Measurements from ENCODE around the gene CACNA1B. TPM values are rescaled to one million over a fixed set of nuclear protein-coding genes. Genes with fewer than 3 reads are reported as not detected.
"Not testable (repeated sequence)": the region's sequence is repeated elsewhere in the genome, so short reads cannot be mapped to it uniquely, and the experiment has no call there.

CACNA1B gene
- total RNA-seq, 2 donors from 2014 or later: 0.26 to 0.99 TPM

DNA sequence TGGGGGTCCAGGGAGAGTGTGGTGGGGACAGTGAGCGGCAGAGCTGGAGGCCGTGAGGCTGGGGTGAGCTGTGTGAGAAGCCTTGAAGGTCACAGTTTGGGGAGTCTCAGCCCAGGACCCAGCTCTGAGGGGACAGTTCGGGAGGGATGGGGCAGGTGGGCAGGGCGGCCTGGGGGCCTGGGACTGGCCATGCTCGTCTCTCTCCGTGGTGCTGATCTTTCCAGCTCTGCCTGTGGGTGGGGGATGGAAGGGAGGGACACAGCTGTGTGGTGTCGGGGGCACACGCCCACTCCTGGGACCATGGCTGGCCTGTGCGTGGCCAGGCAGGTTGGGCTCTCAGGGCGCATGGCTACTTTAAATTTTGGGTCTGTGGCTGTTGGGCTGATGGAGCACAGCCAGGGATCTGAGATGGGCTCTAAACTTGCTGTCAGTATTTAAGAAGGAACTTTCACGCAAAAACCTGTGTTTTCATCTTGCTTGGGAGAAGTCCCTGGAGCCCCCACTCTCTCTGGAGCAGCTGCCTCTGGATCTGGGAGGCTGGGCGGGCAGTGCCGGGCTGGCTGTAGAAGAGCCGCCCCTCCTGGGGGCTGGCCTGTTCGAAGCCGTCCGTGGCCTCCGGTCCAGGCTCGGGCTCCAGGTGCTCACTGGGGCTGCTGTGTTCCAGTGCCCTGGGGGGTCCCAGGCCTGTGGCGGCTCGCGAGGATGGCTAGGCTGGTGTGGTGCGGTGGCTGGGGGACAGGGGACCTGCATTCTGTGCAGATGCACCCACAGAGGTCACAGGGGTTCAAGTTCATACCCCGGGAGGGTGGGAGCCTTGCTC, 13.4 kb downstream of the CACNA1B start:
- H3K36me3 ChIP-seq (replicated peaks in 1 of 2; ENCODE audit: insufficient read depth in 1 of 2, low read depth in 2 of 2); H3K27ac ChIP-seq; DNase-seq; H3K4me3 ChIP-seq; H3K9me3 ChIP-seq; intact Hi-C loops (cut with DNase I); ATAC-seq; H3K27me3 ChIP-seq; H3K4me1 ChIP-seq: not testable (repeated sequence)
- WGBS, 2 donors: 53% methylated on average over 21 of the region's 24 CpGs; no CpG with 5 or more reads in 1 of the 2 donors

DNA sequence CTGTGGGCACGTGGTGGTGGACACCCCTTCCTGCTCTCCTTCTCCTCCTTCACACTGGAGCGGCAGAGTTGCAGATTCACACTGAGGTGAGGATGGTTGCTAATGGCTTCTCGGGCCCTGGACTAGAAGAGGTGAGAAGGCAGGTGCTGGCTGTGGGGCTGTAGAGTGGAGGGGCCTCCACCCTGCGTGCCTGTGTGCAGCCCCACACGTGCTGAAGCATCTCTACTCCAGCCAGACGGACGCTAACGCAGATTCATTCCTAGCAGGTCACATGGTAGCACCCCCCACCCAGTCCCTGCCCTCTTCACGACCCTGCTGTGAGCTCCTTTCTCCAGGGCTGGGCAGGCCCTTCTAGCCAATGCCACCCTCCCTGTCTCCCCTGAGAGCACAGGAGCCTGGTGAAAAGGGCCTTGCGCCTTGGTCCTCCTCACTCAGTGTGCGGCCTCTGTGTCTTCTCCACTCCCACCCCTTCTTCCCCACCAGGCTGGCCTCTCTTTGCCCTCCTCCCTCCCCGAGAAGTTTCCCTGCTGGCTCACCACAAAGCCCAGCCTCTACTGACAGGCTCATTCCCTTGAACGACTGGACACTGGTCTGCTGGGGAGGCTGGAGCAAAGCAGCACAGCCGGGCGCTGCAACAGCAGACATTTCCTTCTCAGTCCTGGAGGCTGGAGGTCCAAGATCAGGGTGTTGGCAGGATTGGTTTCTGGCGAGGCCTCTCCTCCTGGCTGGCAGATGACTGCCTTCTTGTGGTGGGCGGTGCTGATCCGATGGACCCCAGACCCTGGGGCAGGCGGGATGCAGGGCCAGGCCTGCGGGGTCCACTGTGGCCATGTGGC, 14.2 kb downstream of the CACNA1B start:
- H3K27me3 ChIP-seq: no peaks in the 10 kb centered on the region
- ATAC-seq: no peak
- no peak for DNase-seq
- H3K4me1 ChIP-seq: no peaks in the 10 kb centered on the region
- H3K9me3 ChIP-seq: no peaks in the 10 kb centered on the region
- WGBS, 2 donors: 71 to 76% methylated on average over 5 to 20 of the region's 20 CpGs
- no peak overlapping the region for H3K4me3 ChIP-seq
- TF ChIP-seq POLR2A (IDR thresholded peaks at IDR 0.05): no peak
- TF ChIP-seq, protein P1, sequence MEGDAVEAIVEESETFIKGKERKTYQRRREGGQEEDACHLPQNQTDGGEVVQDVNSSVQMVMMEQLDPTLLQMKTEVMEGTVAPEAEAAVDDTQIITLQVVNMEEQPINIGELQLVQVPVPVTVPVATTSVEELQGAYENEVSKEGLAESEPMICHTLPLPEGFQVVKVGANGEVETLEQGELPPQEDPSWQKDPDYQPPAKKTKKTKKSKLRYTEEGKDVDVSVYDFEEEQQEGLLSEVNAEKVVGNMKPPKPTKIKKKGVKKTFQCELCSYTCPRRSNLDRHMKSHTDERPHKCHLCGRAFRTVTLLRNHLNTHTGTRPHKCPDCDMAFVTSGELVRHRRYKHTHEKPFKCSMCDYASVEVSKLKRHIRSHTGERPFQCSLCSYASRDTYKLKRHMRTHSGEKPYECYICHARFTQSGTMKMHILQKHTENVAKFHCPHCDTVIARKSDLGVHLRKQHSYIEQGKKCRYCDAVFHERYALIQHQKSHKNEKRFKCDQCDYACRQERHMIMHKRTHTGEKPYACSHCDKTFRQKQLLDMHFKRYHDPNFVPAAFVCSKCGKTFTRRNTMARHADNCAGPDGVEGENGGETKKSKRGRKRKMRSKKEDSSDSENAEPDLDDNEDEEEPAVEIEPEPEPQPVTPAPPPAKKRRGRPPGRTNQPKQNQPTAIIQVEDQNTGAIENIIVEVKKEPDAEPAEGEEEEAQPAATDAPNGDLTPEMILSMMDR (IDR thresholded peaks at IDR 0.05): no peak
- H3K36me3 ChIP-seq (replicated peaks in 1 of 2; ENCODE audit: insufficient read depth in 1 of 2, low read depth in 2 of 2): no peaks in the 10 kb centered on the region
- no peak overlapping the region for H3K27ac ChIP-seq
- intact Hi-C loops (cut with DNase I): no loop called here

DNA sequence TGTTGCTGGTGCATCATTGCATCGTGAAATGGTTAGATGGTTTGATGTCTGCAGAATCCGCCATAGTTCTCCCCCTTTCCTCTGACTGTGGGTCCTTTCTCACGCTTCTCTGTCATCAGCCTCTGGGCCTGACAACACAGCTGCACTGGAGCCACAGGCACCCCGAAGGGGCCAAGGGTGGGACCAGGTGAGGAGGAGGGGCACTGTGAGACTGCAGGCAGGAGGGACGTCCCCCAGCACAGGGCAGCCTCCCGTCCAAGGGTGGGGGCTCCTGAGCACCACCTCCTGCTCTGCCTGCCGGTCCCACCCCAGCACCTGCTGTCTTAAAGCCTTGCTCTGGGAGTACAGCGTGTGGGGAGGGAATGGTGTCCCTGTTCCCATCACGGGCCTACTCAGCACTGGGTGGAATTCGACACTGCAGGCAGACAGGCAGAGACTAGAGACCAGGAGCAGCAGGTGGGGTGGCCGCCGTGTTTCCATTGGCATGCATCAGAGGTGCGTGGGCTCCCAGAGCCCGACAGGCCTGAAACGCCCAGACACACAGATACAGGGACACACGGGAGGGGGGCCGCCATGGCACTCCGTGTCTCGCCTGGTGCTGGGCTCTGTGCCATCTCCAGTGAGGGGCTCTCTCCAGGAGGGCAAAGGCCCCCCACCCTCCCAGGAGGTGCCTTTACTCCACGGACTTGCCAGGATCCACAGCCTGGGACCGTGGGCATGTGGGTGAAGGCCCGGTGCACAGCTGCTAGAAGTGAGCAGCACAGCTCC, 15.0 kb downstream of the CACNA1B start:
- intact Hi-C loops (cut with DNase I): no loop called here
- no peak overlapping the region for H3K4me3 ChIP-seq
- WGBS, 2 donors: 75 to 76% methylated on average over 12 to 22 of the region's 22 CpGs
- H3K9me3 ChIP-seq: no peaks in the 10 kb centered on the region
- no peaks in the 10 kb centered on the region for H3K36me3 ChIP-seq (replicated peaks in 1 of 2; ENCODE audit: insufficient read depth in 1 of 2, low read depth in 2 of 2)
- no peaks in the 10 kb centered on the region for H3K4me1 ChIP-seq
- no peak for DNase-seq
- TF ChIP-seq POLR2A (IDR thresholded peaks at IDR 0.05): no peak
- TF ChIP-seq, protein P1 (IDR thresholded peaks at IDR 0.05): no peak
- no peak overlapping the region for H3K27ac ChIP-seq
- no peaks in the 10 kb centered on the region for H3K27me3 ChIP-seq
- ATAC-seq: no peak

DNA sequence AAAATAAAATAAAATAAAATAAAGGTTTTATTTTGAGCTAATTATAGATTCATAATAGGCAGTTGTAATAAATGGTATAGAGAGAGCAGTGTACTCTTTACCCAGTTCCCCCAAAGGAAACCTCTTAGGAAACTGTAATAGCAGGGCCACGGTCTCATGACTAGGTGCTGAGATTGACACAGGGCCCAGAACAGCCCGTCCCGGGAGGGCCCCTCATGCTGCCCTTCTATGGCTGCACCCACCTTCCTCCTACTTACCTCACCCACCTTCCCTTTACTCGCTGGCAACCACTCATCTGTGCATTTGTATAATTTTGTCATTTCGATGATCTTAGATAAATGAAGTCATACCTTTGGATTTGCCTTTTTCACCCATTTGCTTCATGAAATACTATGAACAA, 16.1 kb downstream of the CACNA1B start:
- intact Hi-C loops (cut with DNase I): no loop called here
- no peaks in the 10 kb centered on the region for H3K36me3 ChIP-seq (replicated peaks in 1 of 2; ENCODE audit: insufficient read depth in 1 of 2, low read depth in 2 of 2)
- no peak overlapping the region for H3K4me3 ChIP-seq
- H3K9me3 ChIP-seq: no peaks in the 10 kb centered on the region
- H3K27ac ChIP-seq: no peak overlapping the region
- DNase-seq: no peak
- WGBS, 2 donors: 75 to 78% methylated on average over 5 of the region's 5 CpGs
- ATAC-seq: no peak
- TF ChIP-seq, protein P1 (IDR thresholded peaks at IDR 0.05): no peak
- no peak for TF ChIP-seq POLR2A (IDR thresholded peaks at IDR 0.05)
- no peaks in the 10 kb centered on the region for H3K27me3 ChIP-seq
- no peaks in the 10 kb centered on the region for H3K4me1 ChIP-seq
